ENCODE data around the gene HOTAIR.

DNA sequence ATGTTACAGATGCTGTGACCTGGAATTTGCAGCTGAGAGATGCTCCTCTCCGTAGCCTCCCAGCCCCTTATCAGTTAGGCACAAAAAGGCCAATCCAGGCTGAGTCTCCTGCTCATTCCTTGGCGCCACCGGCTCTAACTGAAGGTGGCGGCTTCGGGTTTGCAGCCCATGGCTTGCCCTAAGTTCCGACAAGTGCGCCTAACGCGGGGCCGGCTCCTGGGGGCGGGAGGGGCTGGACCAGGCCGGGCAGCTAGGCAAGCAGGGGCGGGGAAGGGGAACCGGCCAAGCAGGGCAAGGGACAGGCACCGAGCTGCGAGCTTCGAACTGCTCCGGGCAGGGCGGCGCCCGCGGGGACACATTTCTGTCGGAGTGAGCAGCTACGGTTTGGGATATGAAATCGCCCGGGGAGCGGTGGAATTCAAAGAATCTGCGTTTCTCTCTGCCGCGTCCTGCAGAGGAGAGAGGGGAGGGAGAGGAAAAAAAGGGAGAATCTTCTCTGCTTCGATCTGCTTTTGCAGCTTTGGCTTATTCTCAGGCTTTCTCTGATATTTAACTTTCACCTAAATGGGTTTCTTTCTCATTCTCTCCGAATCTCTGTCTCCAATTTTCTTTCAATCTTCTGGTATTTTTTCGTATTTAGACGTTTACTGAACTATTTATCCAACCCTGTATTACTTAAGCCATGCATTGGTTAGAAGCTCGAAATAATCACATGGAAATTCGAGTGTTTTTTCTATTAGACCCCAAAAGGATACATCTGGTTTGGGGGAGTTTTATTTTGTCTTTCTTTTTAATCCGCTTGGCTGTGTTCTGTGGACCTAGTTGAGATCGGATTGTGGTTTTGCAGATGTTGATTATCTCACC is 21.7 kb downstream of the HOTAIR start:
- no peak for TF ChIP-seq CTCF (IDR thresholded peaks at IDR 0.05; ENCODE audit: low read length)
- TF ChIP-seq EZH2 (optimal IDR thresholded peaks at IDR 0.05; ENCODE audit: low read depth, low read length), result no peak

Measured in MM.1S (cell line).